ENCODE measurements around the gene KRT33A. TPM values are rescaled to one million over a fixed set of nuclear protein-coding genes. Genes with fewer than 3 reads are reported as not detected.
"Not testable (repeated sequence)": the region's sequence is repeated elsewhere in the genome, so short reads cannot be mapped to it uniquely, and the experiment has no call there.

The KRT33A gene
- not detected for total RNA-seq
- polyA plus RNA-seq: not detected
- not detected for total RNA-seq

DNA sequence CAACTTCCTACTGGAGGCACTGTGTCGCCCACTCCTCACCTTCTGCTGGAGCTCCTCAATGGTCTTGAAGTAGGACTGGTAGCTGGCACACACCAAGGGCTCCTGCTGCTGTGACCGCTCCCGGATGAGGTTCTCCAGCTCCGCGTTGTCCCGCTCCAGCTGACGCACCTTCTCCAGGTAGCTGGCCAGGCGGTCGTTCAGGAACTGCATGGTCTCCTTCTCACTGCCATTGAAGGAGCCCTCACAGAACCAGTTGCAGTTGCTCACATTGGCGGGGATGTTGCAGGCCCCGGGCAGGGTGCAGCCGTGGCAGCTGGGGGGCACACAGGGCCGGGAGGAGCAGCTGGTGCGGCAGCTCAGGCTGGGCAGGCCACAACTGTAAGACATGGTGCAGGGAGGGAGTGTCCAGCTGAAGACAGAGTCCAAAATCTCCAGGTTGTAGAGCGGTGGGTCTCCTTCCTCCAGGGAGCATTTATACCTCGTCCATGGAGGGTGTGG is at the start of gene KRT33A:
Gene KRT33A, minus strand, starts transcription at position 448 of the 498 bp plus-strand sequence. Its CDS starts 61 bp downstream, at position 387.
- H3K36me3 ChIP-seq (ENCODE audit: control insufficient read depth in 2 of 3, insufficient read depth in 3 of 3, low read length in 3 of 3); H3K4me3 ChIP-seq (ENCODE audit: low read length); H3K36me3 Mint-ChIP-seq; H3K9me3 Mint-ChIP-seq; H3K9me3 ChIP-seq (ENCODE audit: control insufficient read depth in 2 of 3, low read length in 3 of 3); intact Hi-C loops (cut with micrococcal nuclease); H3K27ac ChIP-seq (ENCODE audit: low read depth, low read length); DNase-seq; ATAC-seq; H3K27me3 ChIP-seq (ENCODE audit: control insufficient read depth in 2 of 2, insufficient read depth in 2 of 2, low read length in 2 of 2): not testable (repeated sequence)
- ChIA-PET POLR2A (interaction anchor here (2.3 kb wide), 1 partner anchor 9 kb away, joined by 10 read pairs; no protein-coding TSS in a partner anchor), CTCF (interaction anchor here (0.6 to 1.3 kb wide), 2 partner anchors 16 to 28 kb away, joined by 3 to 6 read pairs; no protein-coding TSS in a partner anchor)
- Mint-ChIP-seq H3K27ac (peak within 1 kb of the TSS in 6 of 9 donors; percentile 13 to 62 (median 24)), H3K27me3 (peaks cover 0 to 31% (median 0%) of the 10 kb centered on the region in 5 donors), H3K4me3 (peak within 1 kb of the TSS in 4 of 10 donors; percentile 9 to 39 (median 18)), H3K4me1 (peaks cover 4 to 29% (median 16%) of the 10 kb centered on the region in 7 donors)
- peaks cover 0 to 10% of the 10 kb centered on the region in 2 donors for H3K4me1 ChIP-seq (ENCODE audit: control insufficient read depth in 2 of 2, insufficient read depth in 2 of 2, low read length in 2 of 2)

GRCh38 chr17:41396996-41397660 is 46.5 kb upstream of the KRT33A start, which contains the start of gene KRT31:
Gene KRT31, minus strand, starts transcription at chr17:41397608. Its CDS starts 69 bp downstream, at chr17:41397539.
- Mint-ChIP-seq H3K27me3 (peaks cover 0 to 6% (median under 1%) of the 10 kb centered on the region in 5 donors), H3K4me1 (peaks cover 0 to 18% (median 5%) of the 10 kb centered on the region in 7 donors), H3K36me3 (peaks cover 0 to 4% (median 0%) of the 10 kb centered on the region in 5 donors), H3K4me3 (no peak within 1 kb of the TSS), H3K27ac (peak within 1 kb of the TSS in 2 of 9 donors; percentile 44 to 63), H3K9me3 (peaks cover 0 to 1% (median 0%) of the 10 kb centered on the region in 11 donors)
- intact Hi-C loops (cut with micrococcal nuclease): no loop called here
- Histone ChIP-seq H3K27me3 (ENCODE audit: control insufficient read depth in 2 of 2, insufficient read depth in 2 of 2, low read length in 2 of 2) (no peaks in the 10 kb centered on the region), H3K36me3 (ENCODE audit: control insufficient read depth in 2 of 3, insufficient read depth in 3 of 3, low read length in 3 of 3) (no peaks in the 10 kb centered on the region), H3K27ac (ENCODE audit: low read depth, low read length) (no peak within 1 kb of the TSS), H3K4me1 (ENCODE audit: control insufficient read depth in 2 of 2, insufficient read depth in 2 of 2, low read length in 2 of 2) (no peaks in the 10 kb centered on the region), H3K4me3 (ENCODE audit: low read length) (no peak within 1 kb of the TSS), H3K9me3 (ENCODE audit: control insufficient read depth in 2 of 3, low read length in 3 of 3) (no peaks in the 10 kb centered on the region)
- ATAC-seq: no peak
- no peak for DNase-seq
- ChIA-PET CTCF (interaction anchor here (0.7 kb wide), 1 partner anchor 401 kb away, joined by 3 read pairs; no protein-coding TSS in a partner anchor), POLR2A (interaction anchor here (0.6 kb wide), 1 partner anchor 161 kb away, joined by 7 read pairs; no protein-coding TSS in a partner anchor)

GRCh38 chr17:41396340-41396739 is 45.7 kb upstream of the KRT33A start:
- Histone ChIP-seq H3K27ac (ENCODE audit: low read depth, low read length) (no peak overlapping the region), H3K36me3 (ENCODE audit: control insufficient read depth in 2 of 3, insufficient read depth in 3 of 3, low read length in 3 of 3) (no peaks in the 10 kb centered on the region), H3K9me3 (ENCODE audit: control insufficient read depth in 2 of 3, low read length in 3 of 3) (no peaks in the 10 kb centered on the region), H3K27me3 (ENCODE audit: control insufficient read depth in 2 of 2, insufficient read depth in 2 of 2, low read length in 2 of 2) (no peaks in the 10 kb centered on the region), H3K4me3 (ENCODE audit: low read length) (no peak overlapping the region), H3K4me1 (ENCODE audit: control insufficient read depth in 2 of 2, insufficient read depth in 2 of 2, low read length in 2 of 2) (no peaks in the 10 kb centered on the region)
- peaks cover 0 to 2% (median 0%) of the 10 kb centered on the region in 11 donors for H3K9me3 Mint-ChIP-seq
- H3K4me3 Mint-ChIP-seq: no peak overlapping the region
- no peak for DNase-seq
- no peak for ATAC-seq
- H3K36me3 Mint-ChIP-seq: peaks cover 0 to 4% (median 0%) of the 10 kb centered on the region in 5 donors
- intact Hi-C loops (cut with micrococcal nuclease): no loop called here
- ChIA-PET POLR2A (no interaction called here), CTCF (interaction anchor here (0.7 kb wide), 1 partner anchor 253 kb away, joined by 8 read pairs; no protein-coding TSS in a partner anchor)
- peaks cover 0 to 9% (median 4%) of the 10 kb centered on the region in 5 donors for H3K27me3 Mint-ChIP-seq
- H3K27ac Mint-ChIP-seq: peak overlapping the region in 1 of 9 donors; percentile 44
- peaks cover 2 to 16% (median 5%) of the 10 kb centered on the region in 7 donors for H3K4me1 Mint-ChIP-seq

DNA sequence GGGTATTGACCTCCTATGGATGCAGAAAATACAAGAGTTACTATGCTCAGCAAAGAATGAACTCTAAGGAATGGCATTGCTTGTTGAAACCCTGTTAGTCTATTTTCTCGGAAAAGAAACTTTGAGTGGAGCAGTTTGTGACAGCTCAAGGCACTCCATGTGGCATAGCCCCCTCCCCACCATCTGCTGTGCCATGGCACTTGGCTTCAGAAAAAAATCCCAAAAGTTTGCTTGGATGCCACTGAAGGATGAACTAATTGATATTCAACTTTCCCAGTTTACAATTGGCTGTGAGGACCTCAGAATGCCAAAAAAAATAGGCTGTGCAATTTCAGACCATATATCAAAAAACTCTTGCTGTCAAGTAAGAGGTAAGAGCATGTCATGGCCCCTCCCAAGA is 45.0 kb upstream of the KRT33A start:
- Mint-ChIP-seq H3K4me1 (peaks cover 0 to 16% (median 5%) of the 10 kb centered on the region in 7 donors), H3K36me3 (peaks cover 0 to 4% (median 0%) of the 10 kb centered on the region in 5 donors), H3K27ac (no peak overlapping the region), H3K4me3 (no peak overlapping the region), H3K27me3 (peaks cover 0 to 8% (median 1%) of the 10 kb centered on the region in 5 donors), H3K9me3 (peaks cover 0 to 1% (median 0%) of the 10 kb centered on the region in 11 donors)
- Histone ChIP-seq H3K27me3 (ENCODE audit: control insufficient read depth in 2 of 2, insufficient read depth in 2 of 2, low read length in 2 of 2) (no peaks in the 10 kb centered on the region), H3K27ac (ENCODE audit: low read depth, low read length) (no peak overlapping the region), H3K4me1 (ENCODE audit: control insufficient read depth in 2 of 2, insufficient read depth in 2 of 2, low read length in 2 of 2) (no peaks in the 10 kb centered on the region), H3K9me3 (ENCODE audit: control insufficient read depth in 2 of 3, low read length in 3 of 3) (no peaks in the 10 kb centered on the region), H3K36me3 (ENCODE audit: control insufficient read depth in 2 of 3, insufficient read depth in 3 of 3, low read length in 3 of 3) (no peaks in the 10 kb centered on the region), H3K4me3 (ENCODE audit: low read length) (no peak overlapping the region)
- DNase-seq (no peak), ATAC-seq (no peak)
- POLR2A ChIA-PET: no interaction called here
- CTCF ChIA-PET: no interaction called here
- intact Hi-C loops (cut with micrococcal nuclease): no loop called here

GRCh38 chr17:41395044-41395443 is 44.4 kb upstream of the KRT33A start:
- H3K4me3 ChIP-seq (ENCODE audit: low read length); intact Hi-C loops (cut with micrococcal nuclease); CTCF ChIA-PET; H3K9me3 ChIP-seq (ENCODE audit: control insufficient read depth in 2 of 3, low read length in 3 of 3); H3K4me1 ChIP-seq (ENCODE audit: control insufficient read depth in 2 of 2, insufficient read depth in 2 of 2, low read length in 2 of 2); ATAC-seq; POLR2A ChIA-PET; H3K9me3 Mint-ChIP-seq; H3K27ac ChIP-seq (ENCODE audit: low read depth, low read length); DNase-seq; H3K27ac Mint-ChIP-seq; H3K4me3 Mint-ChIP-seq; H3K36me3 Mint-ChIP-seq; H3K36me3 ChIP-seq (ENCODE audit: control insufficient read depth in 2 of 3, insufficient read depth in 3 of 3, low read length in 3 of 3); H3K27me3 ChIP-seq (ENCODE audit: control insufficient read depth in 2 of 2, insufficient read depth in 2 of 2, low read length in 2 of 2): not testable (repeated sequence)
- H3K4me1 Mint-ChIP-seq: peaks cover 0 to 16% (median 5%) of the 10 kb centered on the region in 7 donors
- H3K27me3 Mint-ChIP-seq: peaks cover 0 to 12% (median 4%) of the 10 kb centered on the region in 5 donors

DNA sequence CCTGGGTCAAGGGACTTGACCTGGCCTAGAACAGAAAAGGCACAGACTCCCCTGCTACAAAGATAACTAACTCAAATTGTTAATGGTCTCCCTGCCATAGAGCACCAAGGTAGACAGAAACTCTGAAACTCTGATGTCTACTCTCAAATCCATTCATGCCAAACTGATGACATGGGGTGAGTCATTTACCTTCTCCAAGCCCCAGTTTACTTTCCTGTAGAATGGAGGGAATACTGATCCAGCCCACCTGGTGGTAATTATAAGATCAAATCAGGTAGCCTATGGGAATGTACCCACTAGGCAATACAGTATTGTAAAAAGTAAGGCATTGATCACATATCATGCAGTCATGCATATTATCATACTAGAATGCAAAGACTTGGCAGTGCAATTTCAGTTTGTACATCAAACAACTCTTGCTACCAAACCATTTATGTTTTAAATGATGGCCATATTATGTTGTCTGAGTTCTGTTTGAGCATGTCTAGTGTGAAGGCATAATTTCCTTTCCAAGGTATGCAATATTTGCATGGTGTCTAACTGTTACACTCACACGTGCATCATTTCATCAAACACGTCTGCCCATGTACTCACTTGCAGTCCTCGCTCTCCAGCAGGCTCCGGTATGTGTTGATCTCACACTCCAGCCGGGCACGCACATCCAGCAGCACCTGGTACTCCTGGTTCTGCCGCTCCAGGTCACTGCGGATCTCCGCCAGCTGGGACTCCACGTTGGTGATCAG is 43.8 kb upstream of the KRT33A start:
- Histone ChIP-seq H3K4me3 (ENCODE audit: low read length) (no peak overlapping the region), H3K9me3 (ENCODE audit: control insufficient read depth in 2 of 3, low read length in 3 of 3) (no peaks in the 10 kb centered on the region), H3K36me3 (ENCODE audit: control insufficient read depth in 2 of 3, insufficient read depth in 3 of 3, low read length in 3 of 3) (no peaks in the 10 kb centered on the region), H3K27me3 (ENCODE audit: control insufficient read depth in 2 of 2, insufficient read depth in 2 of 2, low read length in 2 of 2) (no peaks in the 10 kb centered on the region), H3K27ac (ENCODE audit: low read depth, low read length) (no peak overlapping the region), H3K4me1 (ENCODE audit: control insufficient read depth in 2 of 2, insufficient read depth in 2 of 2, low read length in 2 of 2) (no peaks in the 10 kb centered on the region)
- ChIA-PET POLR2A (no interaction called here), CTCF (no interaction called here)
- peaks cover 0 to 13% (median 5%) of the 10 kb centered on the region in 7 donors for H3K4me1 Mint-ChIP-seq
- no peak overlapping the region for H3K27ac Mint-ChIP-seq
- peaks cover 0 to 12% (median 4%) of the 10 kb centered on the region in 5 donors for H3K27me3 Mint-ChIP-seq
- peaks cover 0 to 3% (median 0%) of the 10 kb centered on the region in 5 donors for H3K36me3 Mint-ChIP-seq
- no peak overlapping the region for H3K4me3 Mint-ChIP-seq
- intact Hi-C loops (cut with micrococcal nuclease): no loop called here
- DNase-seq (no peak), ATAC-seq (no peak)
- peaks cover 0 to 1% (median 0%) of the 10 kb centered on the region in 11 donors for H3K9me3 Mint-ChIP-seq

Data from naive thymus-derived CD4-positive, alpha-beta T cell (primary cell).